Measurements from ENCODE around the gene DDX24. TPM values are rescaled to one million over a fixed set of nuclear protein-coding genes. Genes with fewer than 3 reads are reported as not detected.

Gene DDX24
- total RNA-seq, 1 donor from 2014 or later = 149 TPM

- peaks cover 17% of the 10 kb centered on the region for H3K4me1 Mint-ChIP-seq (ENCODE audit: low read depth)
- H3K27ac Mint-ChIP-seq (ENCODE audit: unreplicated experiment) = no peak overlapping the region
- no peak overlapping the region for H3K4me3 Mint-ChIP-seq (ENCODE audit: unreplicated experiment)
- no peaks in the 10 kb centered on the region for H3K9me3 Mint-ChIP-seq (ENCODE audit: low read depth)
- H3K27me3 Mint-ChIP-seq (ENCODE audit: low read depth) = no peaks in the 10 kb centered on the region
- H3K36me3 Mint-ChIP-seq (ENCODE audit: low read depth) = peaks cover 3% of the 10 kb centered on the region
- no peak for TF ChIP-seq CTCF (IDR thresholded peaks at IDR 0.05)
- no peak for DNase-seq (ENCODE audit: low spot score)
Observed at GRCh38 chr14:94127330-94127729, 46.3 kb upstream of the DDX24 start.

- no peak for TF ChIP-seq CTCF (IDR thresholded peaks at IDR 0.05)
- Mint-ChIP-seq H3K36me3 (ENCODE audit: low read depth) (peaks cover 3% of the 10 kb centered on the region), H3K27me3 (ENCODE audit: low read depth) (no peaks in the 10 kb centered on the region), H3K4me1 (ENCODE audit: low read depth) (peaks cover 23% of the 10 kb centered on the region), H3K4me3 (ENCODE audit: unreplicated experiment) (no peak overlapping the region), H3K27ac (ENCODE audit: unreplicated experiment) (no peak overlapping the region), H3K9me3 (ENCODE audit: low read depth) (no peaks in the 10 kb centered on the region)
- no peak for DNase-seq (ENCODE audit: low spot score)
Observed at GRCh38 chr14:94126800-94127199, 45.8 kb upstream of the DDX24 start.

- no peak overlapping the region for H3K27ac Mint-ChIP-seq (ENCODE audit: unreplicated experiment)
- H3K36me3 Mint-ChIP-seq (ENCODE audit: low read depth) = peaks cover 3% of the 10 kb centered on the region
- H3K4me3 Mint-ChIP-seq (ENCODE audit: unreplicated experiment) = no peak overlapping the region
- H3K9me3 Mint-ChIP-seq (ENCODE audit: low read depth) = no peaks in the 10 kb centered on the region
- H3K27me3 Mint-ChIP-seq (ENCODE audit: low read depth) = no peaks in the 10 kb centered on the region
- peaks cover 27% of the 10 kb centered on the region for H3K4me1 Mint-ChIP-seq (ENCODE audit: low read depth)
- no peak for TF ChIP-seq CTCF (IDR thresholded peaks at IDR 0.05)
- no peak for DNase-seq (ENCODE audit: low spot score)
Observed at GRCh38 chr14:94126419-94126677, 45.3 kb upstream of the DDX24 start.

GRCh38 chr14:94125659-94126418, 44.8 kb upstream of the DDX24 start:
- no peak overlapping the region for H3K27ac Mint-ChIP-seq (ENCODE audit: unreplicated experiment)
- no peak for TF ChIP-seq CTCF (IDR thresholded peaks at IDR 0.05)
- no peaks in the 10 kb centered on the region for H3K27me3 Mint-ChIP-seq (ENCODE audit: low read depth)
- H3K36me3 Mint-ChIP-seq (ENCODE audit: low read depth) = peaks cover 3% of the 10 kb centered on the region
- H3K9me3 Mint-ChIP-seq (ENCODE audit: low read depth) = peaks cover under 1% of the 10 kb centered on the region
- H3K4me1 Mint-ChIP-seq (ENCODE audit: low read depth) = peaks cover 32% of the 10 kb centered on the region
- DNase-seq (ENCODE audit: low spot score) = no peak
- no peak overlapping the region for H3K4me3 Mint-ChIP-seq (ENCODE audit: unreplicated experiment)

DNA sequence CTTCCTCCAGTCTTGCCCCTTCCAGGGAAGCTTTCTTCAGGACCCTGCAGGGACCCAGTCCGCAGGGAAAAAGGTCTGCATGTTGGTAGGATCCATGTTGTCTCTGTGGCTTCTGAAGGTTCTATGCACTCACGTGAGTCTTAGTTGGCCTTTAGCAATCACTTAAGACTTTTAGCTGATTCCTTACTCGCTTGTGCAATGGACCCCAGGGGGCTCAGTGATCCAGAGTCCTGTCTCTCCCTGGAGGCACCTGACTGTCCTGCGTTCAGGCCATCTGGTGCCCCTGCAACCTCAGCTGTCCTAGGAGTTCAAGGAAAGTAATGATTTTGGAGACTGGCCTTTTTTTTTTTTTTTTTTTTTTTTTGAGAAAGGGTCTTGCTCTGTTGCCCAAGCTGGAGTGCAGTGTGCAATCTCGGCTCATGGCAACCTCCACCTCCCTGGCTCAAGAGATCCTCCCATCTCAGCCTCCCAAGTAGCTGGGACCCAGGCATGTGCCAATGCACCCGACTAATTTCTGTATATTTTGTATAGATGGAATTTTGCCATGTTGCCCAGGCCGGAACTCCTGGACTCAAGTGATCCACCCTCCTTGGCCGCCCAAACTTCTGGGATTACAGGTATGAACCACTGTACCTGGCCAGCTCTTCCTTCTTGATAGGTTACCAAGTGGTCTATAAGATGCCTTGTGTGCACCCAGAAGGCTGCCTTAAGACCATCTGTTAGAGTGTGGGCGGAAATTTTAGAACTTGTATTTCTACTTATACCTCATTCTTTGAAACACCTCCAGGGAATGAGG, 43.8 kb upstream of the DDX24 start:
- DNase-seq (ENCODE audit: low spot score) = no peak
- no peaks in the 10 kb centered on the region for H3K27me3 Mint-ChIP-seq (ENCODE audit: low read depth)
- TF ChIP-seq CTCF (IDR thresholded peaks at IDR 0.05) = no peak
- peaks cover 31% of the 10 kb centered on the region for H3K4me1 Mint-ChIP-seq (ENCODE audit: low read depth)
- peaks cover 4% of the 10 kb centered on the region for H3K36me3 Mint-ChIP-seq (ENCODE audit: low read depth)
- H3K9me3 Mint-ChIP-seq (ENCODE audit: low read depth) = peaks cover 6% of the 10 kb centered on the region
- H3K27ac Mint-ChIP-seq (ENCODE audit: unreplicated experiment) = no peak overlapping the region
- H3K4me3 Mint-ChIP-seq (ENCODE audit: unreplicated experiment) = no peak overlapping the region

Measured in chondrocyte (in vitro differentiated cells).